HG03520 (cell line): ENCODE data around the gene ARHGAP5.

Source experiments
- ATAC-seq: cut with Tn5 transposase; IDR thresholded peaks from one replicate; pipeline ENCODE4 v1.9.1; 2021; ENCODE audit warnings: mild to moderate bottlenecking, moderate library complexity; ENCODE audit not compliant: unreplicated experiment

Gene ARHGAP5, protein sequence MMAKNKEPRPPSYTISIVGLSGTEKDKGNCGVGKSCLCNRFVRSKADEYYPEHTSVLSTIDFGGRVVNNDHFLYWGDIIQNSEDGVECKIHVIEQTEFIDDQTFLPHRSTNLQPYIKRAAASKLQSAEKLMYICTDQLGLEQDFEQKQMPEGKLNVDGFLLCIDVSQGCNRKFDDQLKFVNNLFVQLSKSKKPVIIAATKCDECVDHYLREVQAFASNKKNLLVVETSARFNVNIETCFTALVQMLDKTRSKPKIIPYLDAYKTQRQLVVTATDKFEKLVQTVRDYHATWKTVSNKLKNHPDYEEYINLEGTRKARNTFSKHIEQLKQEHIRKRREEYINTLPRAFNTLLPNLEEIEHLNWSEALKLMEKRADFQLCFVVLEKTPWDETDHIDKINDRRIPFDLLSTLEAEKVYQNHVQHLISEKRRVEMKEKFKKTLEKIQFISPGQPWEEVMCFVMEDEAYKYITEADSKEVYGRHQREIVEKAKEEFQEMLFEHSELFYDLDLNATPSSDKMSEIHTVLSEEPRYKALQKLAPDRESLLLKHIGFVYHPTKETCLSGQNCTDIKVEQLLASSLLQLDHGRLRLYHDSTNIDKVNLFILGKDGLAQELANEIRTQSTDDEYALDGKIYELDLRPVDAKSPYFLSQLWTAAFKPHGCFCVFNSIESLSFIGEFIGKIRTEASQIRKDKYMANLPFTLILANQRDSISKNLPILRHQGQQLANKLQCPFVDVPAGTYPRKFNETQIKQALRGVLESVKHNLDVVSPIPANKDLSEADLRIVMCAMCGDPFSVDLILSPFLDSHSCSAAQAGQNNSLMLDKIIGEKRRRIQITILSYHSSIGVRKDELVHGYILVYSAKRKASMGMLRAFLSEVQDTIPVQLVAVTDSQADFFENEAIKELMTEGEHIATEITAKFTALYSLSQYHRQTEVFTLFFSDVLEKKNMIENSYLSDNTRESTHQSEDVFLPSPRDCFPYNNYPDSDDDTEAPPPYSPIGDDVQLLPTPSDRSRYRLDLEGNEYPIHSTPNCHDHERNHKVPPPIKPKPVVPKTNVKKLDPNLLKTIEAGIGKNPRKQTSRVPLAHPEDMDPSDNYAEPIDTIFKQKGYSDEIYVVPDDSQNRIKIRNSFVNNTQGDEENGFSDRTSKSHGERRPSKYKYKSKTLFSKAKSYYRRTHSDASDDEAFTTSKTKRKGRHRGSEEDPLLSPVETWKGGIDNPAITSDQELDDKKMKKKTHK (N-terminal part only)

DNA sequence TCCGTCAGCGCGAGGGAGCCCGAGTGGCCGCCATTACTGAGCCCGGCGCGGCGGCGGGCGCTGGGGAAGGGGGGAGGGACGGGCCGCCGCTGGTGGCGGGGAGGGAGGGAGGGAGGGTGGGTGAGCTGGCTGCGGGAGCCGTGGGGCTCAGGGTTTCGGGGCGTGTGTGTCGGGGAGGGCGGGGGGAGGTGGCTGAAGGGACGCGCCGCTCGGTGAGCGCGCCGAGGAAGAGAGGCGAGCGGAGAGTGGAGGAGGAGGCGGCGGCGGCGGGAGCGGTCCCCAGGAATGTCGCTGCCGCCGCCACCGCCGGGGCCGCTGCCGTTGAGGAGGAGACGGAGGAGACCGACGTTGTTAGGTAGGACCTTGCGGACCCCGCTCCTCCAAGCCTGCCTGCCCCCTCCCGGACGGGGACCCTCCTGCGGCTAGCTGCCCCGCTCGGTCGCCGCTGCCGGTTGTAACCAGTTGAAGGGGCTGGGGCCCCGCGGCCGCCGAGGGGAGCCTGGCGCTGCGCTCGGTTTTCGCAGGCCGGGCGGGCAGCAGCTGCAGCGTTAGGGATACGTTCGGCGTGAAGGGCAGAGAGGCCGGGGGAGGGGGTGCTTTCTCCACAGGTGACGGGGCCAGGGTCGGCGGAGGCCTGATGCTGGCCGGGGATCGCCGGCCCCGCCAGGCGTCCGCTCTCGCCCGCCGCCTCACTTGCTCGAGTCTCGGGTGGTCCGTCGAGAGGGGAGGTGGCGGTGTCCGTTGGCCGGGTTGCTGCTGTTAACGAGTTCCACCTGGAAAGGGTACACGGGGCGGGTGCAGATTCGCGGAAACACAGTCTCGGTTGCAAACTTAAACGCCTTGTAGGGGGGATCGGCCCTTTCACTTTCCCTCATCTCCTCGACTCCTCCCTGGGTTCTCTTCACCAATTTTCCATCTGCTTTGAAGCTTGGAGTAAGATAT lies at the start of gene ARHGAP5:
Gene ARHGAP5, plus strand, starts transcription at position 224 of the 942 bp plus-strand sequence. CDS start 13,366 bp downstream, outside the sequence.
- ATAC-seq = peak; percentile 39

DNA sequence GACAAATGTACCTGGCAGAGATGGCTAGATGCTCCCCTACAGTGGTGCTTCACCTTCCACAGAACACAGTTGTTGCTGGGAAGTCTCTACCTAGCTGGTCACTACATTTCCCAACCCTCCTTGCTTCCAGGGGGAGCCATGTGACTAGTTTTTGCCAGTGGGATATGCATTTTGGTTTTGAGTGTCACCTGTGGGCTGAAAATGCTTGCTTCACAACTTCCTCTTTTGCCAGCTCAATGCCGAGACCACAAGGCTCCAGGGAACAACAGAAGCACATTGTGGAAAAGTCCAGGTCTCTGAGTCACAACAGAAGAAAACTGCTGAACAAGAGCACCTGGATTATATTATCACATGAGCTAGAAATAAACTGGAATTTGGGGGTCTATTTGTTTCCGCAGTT lies 48.5 kb upstream of the ARHGAP5 start:
- ATAC-seq = no peak

DNA sequence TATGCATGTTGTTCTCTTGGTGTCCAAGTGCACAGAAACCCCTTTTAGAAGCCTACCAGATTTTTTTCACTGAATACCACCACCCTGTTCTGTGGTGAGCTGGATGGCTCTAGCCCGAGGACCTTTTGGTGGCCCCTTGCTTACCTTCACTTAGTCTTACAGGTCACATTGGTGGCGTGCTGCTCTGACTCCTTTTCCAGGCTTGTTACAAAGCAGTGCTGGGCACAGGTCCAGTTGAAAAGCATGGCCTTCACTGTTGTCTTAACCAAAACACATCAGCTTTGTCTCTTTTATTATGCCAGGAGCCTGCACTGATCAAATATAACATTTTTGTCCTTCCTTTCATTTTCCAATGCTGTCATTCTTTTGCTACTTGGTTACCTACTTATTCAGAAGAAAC lies 43.6 kb upstream of the ARHGAP5 start:
- no peak for ATAC-seq

DNA sequence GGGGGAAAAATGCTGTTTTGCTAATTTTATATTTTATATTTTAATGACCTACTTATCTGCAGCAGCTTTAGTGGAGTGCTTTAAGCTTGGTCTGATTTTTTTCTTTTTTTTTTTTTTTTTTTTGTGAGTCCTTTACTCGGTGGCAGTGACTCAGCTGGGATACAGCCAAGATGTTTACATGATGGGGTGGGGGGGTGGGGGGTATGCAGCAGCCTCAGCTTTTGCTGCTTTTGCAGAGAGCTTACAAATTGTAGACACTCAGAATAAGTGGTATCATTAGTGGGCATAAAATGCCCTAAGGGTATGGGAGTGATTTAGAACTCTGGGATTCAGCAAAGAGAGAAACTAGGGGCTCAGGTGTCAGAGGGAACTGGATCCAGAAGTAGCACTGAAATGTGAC lies 38.2 kb upstream of the ARHGAP5 start:
- ATAC-seq = no peak

DNA sequence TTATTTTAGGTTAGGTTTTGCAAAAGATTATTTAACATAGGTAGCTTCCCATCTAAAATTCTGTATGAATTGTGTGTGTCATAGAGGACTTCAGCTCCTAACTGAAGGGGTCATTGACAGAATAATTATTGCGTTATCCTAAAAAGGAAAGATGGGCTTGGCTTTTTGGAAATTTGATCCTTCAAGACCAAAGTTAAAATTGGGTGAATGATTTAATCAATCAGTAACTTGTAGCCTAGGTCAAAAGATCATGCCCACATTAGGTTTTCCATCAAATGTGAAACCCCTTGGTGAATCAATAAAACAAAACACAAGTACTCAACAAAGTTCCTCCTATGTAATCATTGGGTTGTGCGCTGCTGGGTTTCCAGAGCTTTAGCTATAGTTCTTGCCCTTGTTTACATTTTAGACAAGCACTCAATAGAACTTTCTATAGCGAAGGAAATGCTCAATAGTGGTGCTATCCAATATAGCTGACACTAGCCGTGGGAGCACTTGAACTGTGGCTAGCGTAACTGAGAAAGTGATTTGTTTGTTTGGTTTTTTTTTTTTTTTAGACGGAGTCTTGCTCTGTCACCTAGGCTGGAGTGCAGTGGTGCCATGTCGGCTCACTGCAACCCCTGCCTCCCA lies 37.6 kb upstream of the ARHGAP5 start:
- ATAC-seq = no peak

DNA sequence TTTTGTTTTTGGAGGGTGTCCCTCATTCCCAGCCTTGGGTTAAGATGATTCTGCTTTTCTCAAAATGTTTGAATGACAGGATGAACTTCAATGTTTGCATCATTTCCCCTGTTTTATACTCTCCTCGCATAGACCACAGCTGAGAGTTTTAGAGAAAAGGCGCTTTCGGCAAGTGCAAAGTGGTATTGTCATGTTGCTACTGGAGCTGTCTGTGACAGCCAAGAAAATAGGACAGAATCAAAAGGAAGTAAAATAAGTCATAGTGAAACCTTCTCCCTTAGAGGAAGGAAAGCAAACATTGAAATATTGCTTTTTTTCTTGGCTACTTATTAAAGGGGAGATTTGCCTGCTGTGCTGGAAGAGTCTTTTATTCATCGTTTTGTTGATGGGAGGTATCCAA lies 33.5 kb upstream of the ARHGAP5 start:
- no peak for ATAC-seq

DNA sequence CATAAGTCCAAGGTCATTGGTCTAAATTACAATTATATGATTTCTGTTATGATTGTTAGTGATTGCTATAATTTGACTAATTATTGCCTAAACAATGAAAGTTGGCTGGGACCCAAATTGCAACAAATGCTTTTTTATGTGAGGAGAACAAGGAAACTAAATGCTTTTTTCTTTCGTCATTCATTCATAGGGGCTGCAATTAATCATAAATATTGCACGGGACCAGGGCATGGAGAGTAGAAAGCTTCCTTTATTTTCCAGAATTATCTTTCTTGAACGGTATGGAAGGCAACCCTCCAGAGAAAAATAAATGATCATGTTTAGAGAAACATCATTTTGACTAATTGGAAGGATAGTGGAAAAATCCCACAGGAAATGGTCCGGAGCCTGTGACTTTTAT lies 32.6 kb upstream of the ARHGAP5 start:
- no peak for ATAC-seq

DNA sequence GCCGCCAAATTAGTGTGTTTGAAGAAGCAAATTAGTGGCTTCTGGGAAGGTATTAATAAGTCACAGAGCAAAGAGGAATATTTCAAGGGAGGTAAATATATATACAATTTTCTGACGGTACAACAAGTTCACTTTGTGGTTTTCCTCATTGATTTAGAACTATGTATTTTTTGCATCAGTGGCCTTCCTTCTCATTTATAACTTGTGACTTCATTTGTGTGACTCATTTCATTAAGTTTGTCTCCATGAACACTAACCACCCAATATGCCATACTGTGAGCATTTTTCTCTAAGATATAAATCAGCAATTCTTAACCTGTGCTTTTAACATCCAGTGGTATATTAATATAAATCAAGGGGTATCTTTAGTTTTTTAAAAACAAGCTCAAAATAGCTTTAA lies 29.3 kb upstream of the ARHGAP5 start:
- ATAC-seq = no peak

DNA sequence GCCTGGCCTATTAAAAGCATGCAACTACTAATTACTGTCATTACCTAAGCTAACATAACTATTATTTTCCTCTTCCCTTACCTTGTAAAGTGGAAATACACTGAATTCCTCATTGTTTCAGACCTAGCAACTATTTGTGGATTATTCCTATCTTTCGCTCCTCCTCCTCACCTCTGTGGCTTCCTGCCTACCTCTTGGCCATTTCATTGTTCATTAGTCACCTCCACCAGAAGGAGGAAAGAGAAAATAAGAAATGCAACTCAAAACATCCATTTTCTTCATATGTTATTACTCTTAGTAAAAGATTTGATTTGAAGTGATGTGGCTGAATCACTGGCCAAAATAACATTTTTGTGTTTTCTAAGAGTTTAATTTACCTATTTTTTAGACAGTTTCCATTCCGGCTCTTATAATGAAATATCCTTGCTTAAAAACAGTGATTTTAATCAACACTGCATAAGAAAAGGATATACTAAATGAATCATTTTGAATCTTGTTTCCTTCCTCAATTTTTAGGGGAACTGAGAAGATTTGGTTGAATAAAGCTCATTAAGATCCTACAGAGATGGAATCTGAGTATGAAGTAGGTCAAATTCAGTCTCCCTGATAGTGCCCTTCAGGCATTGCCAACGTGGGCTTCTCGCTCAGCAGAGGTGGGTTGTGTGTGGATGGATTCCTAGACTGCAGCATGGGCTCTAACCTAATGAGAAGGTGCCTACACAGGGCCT lies 27.6 kb upstream of the ARHGAP5 start:
- no peak for ATAC-seq

DNA sequence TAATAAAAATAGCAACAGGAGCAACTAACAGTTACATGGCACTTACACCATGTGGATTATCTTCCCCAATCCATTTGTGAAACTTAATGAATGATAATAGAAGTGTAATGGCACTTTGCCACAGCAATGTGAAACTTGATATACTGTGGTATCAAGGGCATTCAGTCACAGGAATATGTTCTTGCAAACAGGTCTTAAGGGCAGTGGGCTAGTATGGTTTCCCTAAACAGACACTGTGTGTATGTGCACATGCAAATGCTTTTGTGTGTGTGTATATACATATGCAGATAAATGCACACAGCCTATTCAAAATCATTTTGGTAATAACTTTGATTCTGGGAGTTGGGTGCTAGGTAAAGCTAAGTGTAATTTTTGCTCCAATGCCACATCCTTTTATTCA lies 26.2 kb upstream of the ARHGAP5 start:
- no peak for ATAC-seq

DNA sequence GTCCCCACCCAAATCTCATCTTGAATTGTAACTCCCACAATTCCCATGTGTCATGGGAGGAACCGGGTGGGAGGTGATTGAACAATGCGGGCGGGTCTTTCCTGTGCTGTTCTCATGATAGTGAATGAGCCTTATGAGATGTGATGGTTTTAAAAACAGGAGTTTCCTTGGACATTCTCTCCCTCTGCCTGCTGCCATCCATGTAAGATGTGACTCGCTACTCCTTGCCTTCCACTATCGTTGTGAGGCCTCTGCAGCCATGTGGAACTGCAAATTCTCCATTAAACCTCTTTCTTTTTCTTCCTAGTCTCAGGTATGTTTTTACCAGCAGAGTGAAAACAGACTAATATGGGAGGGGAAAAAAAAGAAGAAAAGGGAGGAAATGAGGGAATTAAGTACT lies 22.6 kb upstream of the ARHGAP5 start:
- no peak for ATAC-seq

DNA sequence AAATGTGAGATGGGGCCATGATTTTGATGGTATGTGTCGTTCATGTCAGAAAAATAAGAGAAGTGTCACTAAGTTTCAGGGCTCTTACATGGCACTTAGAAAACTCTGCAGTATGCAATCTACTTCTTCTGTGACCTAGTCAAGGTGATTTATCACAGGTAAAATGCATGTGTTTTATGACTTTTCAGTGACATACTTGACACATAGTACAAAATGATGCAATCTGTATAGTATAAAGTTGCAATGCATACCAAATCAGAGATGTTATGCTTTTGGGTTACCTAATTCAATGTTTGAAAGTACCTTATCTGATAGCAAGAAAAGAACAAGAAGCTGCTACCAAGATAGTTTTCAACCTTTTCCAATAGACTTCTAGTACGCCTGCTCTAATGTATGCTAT lies 21.9 kb upstream of the ARHGAP5 start:
- no peak for ATAC-seq

DNA sequence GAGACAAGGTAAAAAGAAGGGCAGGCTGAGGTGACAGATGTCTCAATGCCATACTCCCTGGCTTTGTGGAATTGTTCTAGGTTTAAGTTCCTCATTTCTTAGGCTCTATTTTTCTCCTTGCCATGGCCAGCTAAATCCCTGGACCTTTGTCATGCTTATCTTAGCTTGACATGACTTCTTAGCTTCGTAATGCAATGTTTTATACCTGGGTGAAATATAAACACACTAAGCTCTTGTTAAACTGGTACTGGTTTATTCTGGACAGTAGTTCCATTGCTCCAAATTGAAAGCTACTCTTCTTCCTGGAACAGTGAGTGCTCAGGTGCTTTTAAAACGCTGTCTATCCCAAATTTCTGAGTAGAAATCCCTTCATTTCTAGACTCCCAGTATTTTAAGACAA lies 17.4 kb upstream of the ARHGAP5 start:
- no peak for ATAC-seq

DNA sequence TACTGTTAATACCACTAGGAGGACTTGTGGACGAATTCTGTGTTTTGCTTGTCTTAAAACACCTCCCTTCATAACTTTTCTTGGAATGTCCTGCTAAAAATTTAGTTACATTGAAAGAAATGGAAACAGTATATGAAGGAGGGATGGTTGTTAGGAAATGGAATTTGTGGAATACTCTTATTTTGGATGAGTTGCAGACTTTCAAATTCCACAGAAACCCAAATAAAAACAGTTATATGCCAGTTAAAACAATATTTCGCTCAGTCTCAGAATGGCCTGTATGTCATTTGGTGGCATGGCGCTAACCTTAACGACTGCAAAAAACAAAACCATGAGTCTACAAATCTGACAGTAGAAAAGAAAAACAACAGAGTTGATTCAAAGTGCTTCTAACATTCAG lies 12.2 kb upstream of the ARHGAP5 start:
- no peak for ATAC-seq

DNA sequence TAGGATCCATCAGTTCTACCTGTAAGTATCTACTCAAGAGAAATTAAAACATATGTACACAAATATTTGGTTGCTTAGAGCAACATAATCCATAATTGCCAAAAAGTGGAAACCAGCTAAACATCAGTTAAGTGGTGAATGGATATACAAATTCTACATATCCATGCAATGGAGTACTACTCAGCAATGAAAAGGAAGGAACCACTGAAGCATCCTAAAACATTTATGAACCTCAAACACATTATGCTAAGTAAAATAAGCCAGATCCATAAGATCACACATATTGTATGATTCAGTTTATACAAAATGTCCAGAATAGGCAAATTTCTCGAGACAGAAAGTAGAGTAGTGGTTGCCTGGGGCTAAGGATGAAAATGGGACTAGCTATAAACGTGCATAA lies 8.4 kb upstream of the ARHGAP5 start:
- no peak for ATAC-seq

DNA sequence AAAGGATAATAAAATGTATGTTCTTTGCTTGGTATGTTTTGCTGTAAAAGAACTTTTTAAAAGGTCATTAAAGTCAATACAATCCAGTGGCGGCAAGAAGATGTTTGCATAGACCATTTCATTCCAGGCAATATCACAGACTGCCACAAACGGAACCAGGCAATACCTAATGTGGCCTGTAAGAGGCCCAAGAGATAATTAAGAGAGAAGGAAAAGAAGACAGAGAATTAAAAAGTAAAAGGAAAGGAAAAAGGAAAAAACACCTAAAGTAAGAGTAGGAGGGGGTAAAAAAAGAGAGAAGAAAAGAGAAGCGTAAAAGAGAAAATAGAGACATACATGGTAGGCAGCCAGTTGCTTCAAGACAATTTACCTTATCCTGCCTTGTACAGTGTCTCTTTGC lies 6.8 kb upstream of the ARHGAP5 start:
- no peak for ATAC-seq

DNA sequence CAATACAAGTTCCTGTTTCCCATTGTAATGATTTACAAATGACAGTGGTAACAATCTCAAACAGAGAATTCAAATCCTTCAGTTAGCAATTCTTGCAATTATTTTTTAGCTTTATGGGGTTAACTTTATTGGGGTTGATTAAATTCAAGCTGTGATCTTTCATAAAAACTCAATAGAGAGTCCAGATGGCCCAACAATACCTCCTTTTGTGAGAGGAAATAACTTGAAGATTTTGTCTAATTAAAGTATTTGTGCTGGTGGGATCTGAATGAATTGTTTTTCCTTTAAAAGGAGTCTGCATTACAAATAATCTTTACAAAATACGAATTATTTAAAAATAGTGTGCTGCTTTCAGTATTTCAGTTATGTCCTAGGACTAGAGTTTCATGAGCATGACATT lies 4.4 kb upstream of the ARHGAP5 start:
- ATAC-seq = no peak

DNA sequence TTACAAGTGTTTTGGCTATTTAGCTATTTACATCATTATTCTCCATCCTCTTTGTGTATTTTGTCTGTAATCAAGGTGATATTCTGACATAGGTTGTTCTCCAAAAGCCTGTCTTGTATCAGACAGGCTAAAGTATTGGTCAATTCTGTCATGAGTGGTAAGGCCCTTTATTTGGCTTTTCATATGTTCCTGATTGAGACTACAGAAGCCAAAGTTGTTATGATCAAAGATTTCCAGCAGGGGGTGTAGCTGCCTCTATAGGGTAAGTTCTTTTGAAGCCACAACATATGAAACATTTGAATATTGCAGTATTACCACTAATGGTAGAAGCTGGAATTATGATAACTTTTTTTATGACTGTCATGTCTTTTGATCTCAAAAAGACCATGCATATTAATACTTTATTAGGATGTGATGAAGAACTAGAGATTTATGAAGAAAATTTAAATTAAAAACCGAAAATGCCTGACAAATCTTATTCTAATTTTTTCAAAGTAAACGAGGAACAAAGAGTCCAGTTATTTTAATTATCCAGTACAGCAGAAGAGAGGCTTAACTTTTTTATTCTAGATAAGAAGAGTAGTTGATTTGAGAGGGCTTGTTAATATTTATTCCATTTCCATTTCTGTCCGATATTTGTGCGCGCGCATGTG lies 3.4 kb upstream of the ARHGAP5 start:
- no peak for ATAC-seq
